GM23248 (cell line): ENCODE measurements around the gene VPS13D. TPM values are rescaled to one million over a fixed set of nuclear protein-coding genes. Genes with fewer than 3 reads are reported as not detected.

ENCODE experiments used
- DNase-seq: peaks from one replicate; pipeline ENCODE4 v3.0.0-alpha.2; 2015
- H2AFZ ChIP-seq: fragments of 200-600 bp; sonication (generic); 2 replicates; pipeline ENCODE4 v1.6.1; 2016; ENCODE audit warnings: antibody characterized with exemption
- H3F3A ChIP-seq: fragments of 200-600 bp; sonication (generic); 2 replicates; pipeline ENCODE4 v1.6.1; 2016; ENCODE audit warnings: mild to moderate bottlenecking, antibody characterized with exemption, mixed run types; ENCODE audit not compliant: insufficient read depth
- H3K27ac ChIP-seq: fragments of 200-600 bp; sonication (generic); 2 replicates; pipeline ENCODE4 v1.5.1; 2016; ENCODE audit warnings: mild to moderate bottlenecking
- H3K27me3 ChIP-seq: fragments of 200-600 bp; sonication (generic); replicated peaks from 2 replicates; pipeline ENCODE4 v1.6.1; 2016; ENCODE audit warnings: mild to moderate bottlenecking; ENCODE audit not compliant: insufficient read depth
- H3K36me3 ChIP-seq: fragments of 200-600 bp; sonication (generic); 2 replicates; pipeline ENCODE4 v1.6.1; 2016; ENCODE audit warnings: low read depth, mild to moderate bottlenecking
- H3K4me1 ChIP-seq: fragments of 200-600 bp; sonication (generic); 2 replicates; pipeline ENCODE4 v1.6.1; 2016; ENCODE audit warnings: mild to moderate bottlenecking; ENCODE audit not compliant: insufficient read depth
- H3K4me2 ChIP-seq: fragments of 200-600 bp; sonication (generic); one replicate; pipeline ENCODE4 v1.6.1; 2016; ENCODE audit warnings: mild to moderate bottlenecking; ENCODE audit not compliant: unreplicated experiment
- H3K4me3 ChIP-seq: fragments of 200-600 bp; sonication (generic); 2 replicates; pipeline ENCODE4 v1.5.1; 2016; ENCODE audit warnings: mild to moderate bottlenecking
- H3K79me2 ChIP-seq: fragments of 200-600 bp; sonication (generic); 2 replicates; pipeline ENCODE4 v1.6.1; 2016; ENCODE audit warnings: mild to moderate bottlenecking; ENCODE audit not compliant: insufficient read depth
- H3K9ac ChIP-seq: fragments of 200-600 bp; sonication (generic); 2 replicates; pipeline ENCODE4 v1.6.1; 2016; ENCODE audit warnings: mild to moderate bottlenecking
- H3K9me2 ChIP-seq: fragments of 200-600 bp; sonication (generic); 2 replicates; pipeline ENCODE4 v1.6.1; 2016; ENCODE audit warnings: mixed run types, mild to moderate bottlenecking, moderate library complexity; ENCODE audit not compliant: insufficient read depth
- H3K9me3 ChIP-seq: fragments of 200-600 bp; sonication (generic); one replicate; pipeline ENCODE4 v1.6.1; 2017; ENCODE audit warnings: low read depth
- H4K20me1 ChIP-seq: fragments of 200-600 bp; sonication (generic); 2 replicates; pipeline ENCODE4 v1.6.0; 2016; ENCODE audit not compliant: insufficient read depth
- EZH2 ChIP-seq: fragments of 200-600 bp; sonication (generic); IDR thresholded peaks from 2 replicates; pipeline ENCODE4 v1.6.1; 2018; ENCODE audit warnings: antibody characterized with exemption, mild to moderate bottlenecking; ENCODE audit not compliant: insufficient read depth, poor library complexity, severe bottlenecking
- EZH2phosphoT487 ChIP-seq: fragments of 200-600 bp; sonication (generic); IDR thresholded peaks from 2 replicates; pipeline ENCODE4 v1.6.1; 2018; ENCODE audit warnings: antibody characterized with exemption, moderate library complexity, mild to moderate bottlenecking, low read depth; ENCODE audit not compliant: insufficient read depth
- whole genome bisulfite sequencing, 2 experiments: methylation state at CpG; one replicate each; pipeline ENCODE4 v1.1.6; 2015 to 2017; ENCODE audit warnings: low lambda C conversion rate in 2 of 2, low coverage in 1 of 2; ENCODE audit errors: missing lambda C conversion rate in 2 of 2; 5-methylcytosine and 5-hydroxymethylcytosine counted together
- in situ Hi-C: fragments of 300-500 bp; cut with MboI; formaldehyde crosslinking; loops from 2 replicates; pipeline ENCODE4 v1.15.0; 2020
- polyA plus RNA-seq: library from polyadenylated mRNA; unstranded; fragments of >200 nt; fragmentation: Nextera tagmentation; extraction: Ambion mirVana; gene quantifications from 2 replicates; pipeline ENCODE4 v1.2.1, GENCODE V29; 2016
- total RNA-seq: library from RNA; depleted of rRNA; stranded (reverse); fragments of >200 nt; shearing (Covaris generic); gene quantifications from 2 replicates; pipeline ENCODE4 v1.2.3, GENCODE V29; 2014

VPS13D gene
- total and polyA plus RNA-seq, 2 experiments from 2014 or later, result 6.8 to 16.4 TPM

GRCh38 chr1:12524266-12524665 lies 294.4 kb downstream of the VPS13D start:
- H4K20me1 ChIP-seq, result no peaks in the 10 kb centered on the region
- 98 to 100% methylated on average over 2 of the region's 2 CpGs for WGBS, 2 experiments
- no peaks in the 10 kb centered on the region for H3K36me3 ChIP-seq
- DNase-seq, result no peak
- no peak overlapping the region for H3K4me2 ChIP-seq
- no peaks in the 10 kb centered on the region for H3K9me3 ChIP-seq
- H3K4me3 ChIP-seq, result no peak overlapping the region
- no peaks in the 10 kb centered on the region for H3K79me2 ChIP-seq
- in situ Hi-C loops, result no loop called here
- no peak overlapping the region for H3K9ac ChIP-seq
- H3F3A ChIP-seq, result no peaks in the 10 kb centered on the region
- no peak overlapping the region for H2AFZ ChIP-seq
- no peak overlapping the region for H3K27ac ChIP-seq
- TF ChIP-seq EZH2phosphoT487, result no peak
- TF ChIP-seq EZH2, result no peak
- H3K9me2 ChIP-seq, result no peaks in the 10 kb centered on the region
- no peaks in the 10 kb centered on the region for H3K27me3 ChIP-seq
- H3K4me1 ChIP-seq, result peaks cover 7% of the 10 kb centered on the region

- H3F3A ChIP-seq, result no peaks in the 10 kb centered on the region
- DNase-seq, result no peak
- in situ Hi-C loops, result no loop called here
- H3K4me3 ChIP-seq, result no peak overlapping the region
- no peaks in the 10 kb centered on the region for H3K27me3 ChIP-seq
- 84 to 87% methylated on average over 11 to 13 of the region's 13 CpGs for WGBS, 2 experiments
- no peak overlapping the region for H3K9ac ChIP-seq
- H3K4me2 ChIP-seq, result no peak overlapping the region
- H3K27ac ChIP-seq, result no peak overlapping the region
- TF ChIP-seq EZH2phosphoT487 (no peak), EZH2 (no peak)
- H3K79me2 ChIP-seq, result no peaks in the 10 kb centered on the region
- no peaks in the 10 kb centered on the region for H3K9me2 ChIP-seq
- no peaks in the 10 kb centered on the region for H3K9me3 ChIP-seq
- H3K36me3 ChIP-seq, result no peaks in the 10 kb centered on the region
- no peaks in the 10 kb centered on the region for H4K20me1 ChIP-seq
- H3K4me1 ChIP-seq, result peaks cover 7% of the 10 kb centered on the region
- H2AFZ ChIP-seq, result no peak overlapping the region
These were observed 295.7 kb downstream of the VPS13D start for GRCh38 chr1:12525311-12526181.

- Histone ChIP-seq H3K27ac (no peak overlapping the region), H3K79me2 (no peaks in the 10 kb centered on the region), H3K9ac (no peak overlapping the region), H3K4me1 (peaks cover 7% of the 10 kb centered on the region), H3K4me2 (no peak overlapping the region), H4K20me1 (no peaks in the 10 kb centered on the region), H3F3A (no peaks in the 10 kb centered on the region), H2AFZ (no peak overlapping the region), H3K27me3 (no peaks in the 10 kb centered on the region), H3K9me3 (no peaks in the 10 kb centered on the region), H3K4me3 (no peak overlapping the region), H3K9me2 (no peaks in the 10 kb centered on the region), H3K36me3 (no peaks in the 10 kb centered on the region)
- in situ Hi-C loops, result no loop called here
- 97 to 99% methylated on average over 16 of the region's 16 CpGs for WGBS, 2 experiments
- no peak for DNase-seq
- no peak for TF ChIP-seq EZH2phosphoT487
- TF ChIP-seq EZH2, result no peak
These were observed 297.7 kb downstream of the VPS13D start for GRCh38 chr1:12527564-12527963.

- Histone ChIP-seq H3K9ac (no peak overlapping the region), H3K4me2 (peak overlapping the region; percentile 4), H3K79me2 (no peaks in the 10 kb centered on the region), H3F3A (no peaks in the 10 kb centered on the region), H3K9me3 (no peaks in the 10 kb centered on the region), H2AFZ (peak overlapping the region; percentile 36; the same call in 1 of the 2 replicates), H3K27me3 (no peaks in the 10 kb centered on the region), H3K4me1 (peaks cover 7% of the 10 kb centered on the region), H3K36me3 (no peaks in the 10 kb centered on the region), H3K4me3 (no peak overlapping the region), H3K27ac (no peak overlapping the region), H4K20me1 (no peaks in the 10 kb centered on the region), H3K9me2 (no peaks in the 10 kb centered on the region)
- 52 to 58% methylated on average over 24 of the region's 24 CpGs for WGBS, 2 experiments
- peak; percentile 72 for DNase-seq
- in situ Hi-C loops, result no loop called here
- no peak for TF ChIP-seq EZH2phosphoT487
- no peak for TF ChIP-seq EZH2
These were observed 298.4 kb downstream of the VPS13D start for GRCh38 chr1:12528021-12528852.
